Activated T-cell treated with anti-CD3 and anti-CD28 coated beads, Interleukin-2, amount 50 U/mL, for 72 hours (primary cell): ENCODE results near the gene TBL1X. TPM values are rescaled to one million over a fixed set of nuclear protein-coding genes. Genes with fewer than 3 reads are reported as not detected.
A peak's percentile ranks its signal among the peaks of the same experiment; 100 is the strongest.

ENCODE experiments used
- ATAC-seq, 2 donors: fragments of 150-1000 bp; cut with Tn5 transposase; replicated peaks in 1 of 2; 2 replicates each; pipeline ENCODE4 v1.10.0; 2021; ENCODE audit warnings: moderate library complexity in 2 of 2, mild to moderate bottlenecking in 1 of 2
- DNase-seq, 2 donors: peaks; one replicate each; pipeline ENCODE4 v3.0.0; 2021 to 2022; ENCODE audit warnings: mixed read lengths in 1 of 2
- H3K27ac Mint-ChIP-seq: one replicate; pipeline ENCODE4 v1.8.0; 2022; ENCODE audit warnings: mild to moderate bottlenecking, moderate library complexity, mixed read lengths
- H3K27me3 Mint-ChIP-seq: one replicate; pipeline ENCODE4 v1.8.0; 2022; ENCODE audit warnings: low read depth, mixed read lengths
- H3K36me3 Mint-ChIP-seq, 2 donors: one replicate each; pipeline ENCODE4 v1.8.0; 2022; ENCODE audit warnings: mixed read lengths in 2 of 2, mild to moderate bottlenecking in 1 of 2; ENCODE audit not compliant: insufficient read depth in 2 of 2
- H3K4me1 Mint-ChIP-seq: one replicate; pipeline ENCODE4 v1.8.0; 2022; ENCODE audit warnings: low read depth, mixed read lengths
- H3K4me3 Mint-ChIP-seq, 2 donors: one replicate each; pipeline ENCODE4 v1.8.0; 2022; ENCODE audit warnings: mild to moderate bottlenecking in 2 of 2, mixed read lengths in 2 of 2, moderate library complexity in 2 of 2
- H3K9me3 Mint-ChIP-seq, 2 donors: one replicate each; pipeline ENCODE4 v1.8.0; 2022; ENCODE audit warnings: mixed read lengths in 2 of 2
- total RNA-seq, 2 donors: library from RNA; stranded (reverse); gene quantifications; one replicate each; pipeline ENCODE4 v1.2.3, GENCODE V29; 2022

Gene TBL1X
- total RNA-seq, 2 donors from 2014 or later = 52.8 to 55.1 TPM

- no peak overlapping the region for H3K27ac Mint-ChIP-seq
These were observed 244.2 kb downstream of the TBL1X start for GRCh38 chrX:9708923-9709553.

GRCh38 chrX:9710332-9710731 is 245.5 kb downstream of the TBL1X start:
- Mint-ChIP-seq H3K4me3 (no peak overlapping the region), H3K27me3 (no peaks in the 10 kb centered on the region), H3K36me3 (peaks cover 3 to 11% of the 10 kb centered on the region in 2 donors), H3K27ac (no peak overlapping the region), H3K9me3 (no peaks in the 10 kb centered on the region), H3K4me1 (peaks cover 7% of the 10 kb centered on the region)
- ATAC-seq (no peak), DNase-seq (no peak)

More at GRCh38 chrX:9708923-9709553, 244.2 kb downstream of the TBL1X start:
- peak; percentile 74 to 78 for DNase-seq
- H3K27me3 Mint-ChIP-seq = no peaks in the 10 kb centered on the region
- no peaks in the 10 kb centered on the region for H3K9me3 Mint-ChIP-seq
- peaks cover 7% of the 10 kb centered on the region for H3K4me1 Mint-ChIP-seq
- peaks cover 4 to 9% of the 10 kb centered on the region in 2 donors for H3K36me3 Mint-ChIP-seq
- peak; percentile 78 to 83 for ATAC-seq
- no peak overlapping the region for H3K4me3 Mint-ChIP-seq

GRCh38 chrX:9717376-9717775 is 252.5 kb downstream of the TBL1X start:
- Mint-ChIP-seq H3K36me3 (peaks cover 18 to 43% of the 10 kb centered on the region in 2 donors), H3K27me3 (no peaks in the 10 kb centered on the region), H3K27ac (no peak overlapping the region), H3K4me1 (no peaks in the 10 kb centered on the region), H3K9me3 (peaks cover 4 to 10% of the 10 kb centered on the region in 2 donors), H3K4me3 (no peak overlapping the region)
- no peak for ATAC-seq
- DNase-seq = no peak

GRCh38 chrX:9724711-9725110 is 259.9 kb downstream of the TBL1X start:
- Mint-ChIP-seq H3K27ac (no peak overlapping the region), H3K4me3 (no peak overlapping the region), H3K36me3 (peaks cover 15 to 32% of the 10 kb centered on the region in 2 donors), H3K27me3 (peaks cover 14% of the 10 kb centered on the region), H3K4me1 (no peaks in the 10 kb centered on the region), H3K9me3 (peaks cover 12 to 20% of the 10 kb centered on the region in 2 donors)
- ATAC-seq (no peak), DNase-seq (no peak)

- no peaks in the 10 kb centered on the region for H3K4me1 Mint-ChIP-seq
- H3K27ac Mint-ChIP-seq = peak overlapping the region; percentile 10
- peaks cover 10% of the 10 kb centered on the region for H3K27me3 Mint-ChIP-seq
- H3K4me3 Mint-ChIP-seq = no peak overlapping the region
- peaks cover 7 to 13% of the 10 kb centered on the region in 2 donors for H3K36me3 Mint-ChIP-seq
- peaks cover 8 to 11% of the 10 kb centered on the region in 2 donors for H3K9me3 Mint-ChIP-seq
- DNase-seq (no peak), ATAC-seq (no peak)
These were observed 263.4 kb downstream of the TBL1X start for GRCh38 chrX:9728261-9728660.

- Mint-ChIP-seq H3K9me3 (peaks cover 7 to 11% of the 10 kb centered on the region in 2 donors), H3K27ac (no peak overlapping the region), H3K4me3 (no peak overlapping the region), H3K36me3 (peaks cover 7 to 9% of the 10 kb centered on the region in 2 donors), H3K27me3 (peaks cover 15% of the 10 kb centered on the region), H3K4me1 (no peaks in the 10 kb centered on the region)
- DNase-seq = no peak
- ATAC-seq = no peak
These were observed 264.5 kb downstream of the TBL1X start for GRCh38 chrX:9729171-9729885.

- Mint-ChIP-seq H3K27me3 (peaks cover 16% of the 10 kb centered on the region), H3K36me3 (peaks cover 7 to 9% of the 10 kb centered on the region in 2 donors), H3K27ac (no peak overlapping the region), H3K4me3 (no peak overlapping the region), H3K4me1 (no peaks in the 10 kb centered on the region), H3K9me3 (peaks cover 7 to 11% of the 10 kb centered on the region in 2 donors)
- ATAC-seq (peak; percentile 18 to 22), DNase-seq (no peak)
These were observed 265.2 kb downstream of the TBL1X start for GRCh38 chrX:9730078-9730477.

- ATAC-seq (peak; percentile 69 to 81), DNase-seq (peak in 1 of 2 donors; percentile 18)
- Mint-ChIP-seq H3K4me3 (no peak overlapping the region), H3K4me1 (no peaks in the 10 kb centered on the region), H3K27me3 (peaks cover 16% of the 10 kb centered on the region), H3K27ac (no peak overlapping the region), H3K36me3 (peaks cover 7 to 9% of the 10 kb centered on the region in 2 donors), H3K9me3 (peaks cover 7 to 11% of the 10 kb centered on the region in 2 donors)
These were observed 265.9 kb downstream of the TBL1X start for GRCh38 chrX:9730752-9731151.

- no peaks in the 10 kb centered on the region for H3K9me3 Mint-ChIP-seq
- DNase-seq (no peak), ATAC-seq (no peak)
- H3K27me3 Mint-ChIP-seq = peaks cover 17% of the 10 kb centered on the region
- H3K4me3 Mint-ChIP-seq = no peak overlapping the region
- H3K36me3 Mint-ChIP-seq = peaks cover 0 to 1% of the 10 kb centered on the region in 2 donors
- H3K4me1 Mint-ChIP-seq = no peaks in the 10 kb centered on the region
- no peak overlapping the region for H3K27ac Mint-ChIP-seq
These were observed 272.5 kb downstream of the TBL1X start for GRCh38 chrX:9737363-9737762.

- H3K27me3 Mint-ChIP-seq = peaks cover 17% of the 10 kb centered on the region
- H3K4me3 Mint-ChIP-seq = no peak overlapping the region
- no peak for ATAC-seq
- DNase-seq = no peak
- H3K9me3 Mint-ChIP-seq = no peaks in the 10 kb centered on the region
- peaks cover 0 to 1% of the 10 kb centered on the region in 2 donors for H3K36me3 Mint-ChIP-seq
- no peaks in the 10 kb centered on the region for H3K4me1 Mint-ChIP-seq
- no peak overlapping the region for H3K27ac Mint-ChIP-seq
These were observed 273.3 kb downstream of the TBL1X start for GRCh38 chrX:9738151-9738550.

- Mint-ChIP-seq H3K4me1 (no peaks in the 10 kb centered on the region), H3K9me3 (no peaks in the 10 kb centered on the region), H3K36me3 (peaks cover 1% of the 10 kb centered on the region in 2 donors), H3K4me3 (no peak overlapping the region), H3K27ac (no peak overlapping the region), H3K27me3 (peaks cover 12% of the 10 kb centered on the region)
- no peak for DNase-seq
- ATAC-seq = no peak
These were observed 274.3 kb downstream of the TBL1X start for GRCh38 chrX:9739130-9739529.

GRCh38 chrX:9745417-9746115 is 280.7 kb downstream of the TBL1X start:
- Mint-ChIP-seq H3K27me3 (peaks cover 16% of the 10 kb centered on the region), H3K27ac (no peak overlapping the region), H3K36me3 (peaks cover 6 to 11% of the 10 kb centered on the region in 2 donors), H3K9me3 (peaks cover 2 to 6% of the 10 kb centered on the region in 2 donors), H3K4me3 (peak overlapping the region; percentile 15 to 25), H3K4me1 (peaks cover 23% of the 10 kb centered on the region)
- DNase-seq = no peak
- ATAC-seq = peak in 1 of 2 donors; percentile 15
